ENCODE data around the gene JPT1.
A peak's percentile ranks its signal among the peaks of the same experiment; 100 is the strongest.

The JPT1 gene

DNA sequence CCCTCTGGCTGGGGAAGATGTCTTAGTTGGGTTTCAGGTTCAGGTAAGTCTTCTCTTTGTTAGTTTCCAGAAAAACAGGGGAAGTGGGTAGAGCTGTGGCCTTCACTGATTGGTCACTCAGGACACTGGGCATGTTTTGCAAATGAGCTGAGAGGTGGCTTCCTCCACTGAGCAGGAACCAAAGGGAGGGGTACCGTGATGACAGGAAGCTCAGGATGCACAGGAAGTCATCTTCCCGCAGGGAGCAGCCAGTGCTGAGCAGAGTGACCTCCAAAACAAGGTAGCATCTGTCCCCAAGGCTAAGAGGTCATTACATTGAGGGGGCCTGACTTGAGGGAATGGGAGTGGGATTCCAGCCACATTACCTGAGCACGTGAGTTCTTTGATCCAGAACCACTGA lies 28.3 kb downstream of the JPT1 start:
- Histone ChIP-seq H3K27ac (ENCODE audit: low read length) (no peak overlapping the region), H3K9me3 (ENCODE audit: control insufficient read depth, low read depth, low read length) (no peaks in the 10 kb centered on the region), H3K9ac (ENCODE audit: low read length) (no peak overlapping the region), H3K27me3 (ENCODE audit: control insufficient read depth, insufficient read depth, low read length) (no peaks in the 10 kb centered on the region), H3K36me3 (ENCODE audit: control insufficient read depth, low read depth, low read length) (peaks cover 10% of the 10 kb centered on the region), H3K4me1 (ENCODE audit: control insufficient read depth, low read depth, low read length) (peaks cover 4% of the 10 kb centered on the region), H3K4me3 (ENCODE audit: low read length) (no peak overlapping the region)

DNA sequence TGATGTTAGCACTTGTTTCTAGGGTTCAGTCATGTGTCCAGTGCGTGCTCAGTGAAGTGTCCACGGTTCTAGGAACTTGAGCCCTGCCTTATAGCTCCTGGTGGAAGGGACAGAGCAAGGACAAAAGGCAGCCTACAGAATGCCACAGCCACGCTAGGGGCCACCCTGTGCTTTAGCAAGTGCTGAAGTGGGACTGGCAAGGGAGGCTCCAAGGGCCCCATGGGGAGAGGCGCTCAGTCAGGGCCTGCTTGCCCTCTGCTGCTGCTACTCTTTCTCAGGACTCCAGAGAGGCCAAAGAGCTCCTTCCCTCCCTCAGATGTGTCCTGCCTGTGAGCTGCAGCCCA lies 29.5 kb downstream of the JPT1 start:
- H3K4me3 ChIP-seq (ENCODE audit: low read length) = no peak overlapping the region

GRCh38 chr17:75124041-75124818 lies 30.1 kb downstream of the JPT1 start:
- no peak overlapping the region for H3K4me3 ChIP-seq (ENCODE audit: low read length)
- no peaks in the 10 kb centered on the region for H3K9me3 ChIP-seq (ENCODE audit: control insufficient read depth, low read depth, low read length)
- no peaks in the 10 kb centered on the region for H3K4me1 ChIP-seq (ENCODE audit: control insufficient read depth, low read depth, low read length)
- H3K27ac ChIP-seq (ENCODE audit: low read length) = no peak overlapping the region
- H3K36me3 ChIP-seq (ENCODE audit: control insufficient read depth, low read depth, low read length) = peaks cover under 1% of the 10 kb centered on the region
- no peak overlapping the region for H3K9ac ChIP-seq (ENCODE audit: low read length)
- no peaks in the 10 kb centered on the region for H3K27me3 ChIP-seq (ENCODE audit: control insufficient read depth, insufficient read depth, low read length)

More for the DNA sequence above, 29.5 kb downstream of the JPT1 start:
- H3K9me3 ChIP-seq (ENCODE audit: control insufficient read depth, low read depth, low read length) = no peaks in the 10 kb centered on the region
- H3K27ac ChIP-seq (ENCODE audit: low read length) = no peak overlapping the region
- H3K4me1 ChIP-seq (ENCODE audit: control insufficient read depth, low read depth, low read length) = no peaks in the 10 kb centered on the region
- no peak overlapping the region for H3K9ac ChIP-seq (ENCODE audit: low read length)
- H3K36me3 ChIP-seq (ENCODE audit: control insufficient read depth, low read depth, low read length) = peaks cover 7% of the 10 kb centered on the region
- no peaks in the 10 kb centered on the region for H3K27me3 ChIP-seq (ENCODE audit: control insufficient read depth, insufficient read depth, low read length)

GRCh38 chr17:75118307-75118706 lies 36.0 kb downstream of the JPT1 start:
- no peaks in the 10 kb centered on the region for H3K4me1 ChIP-seq (ENCODE audit: control insufficient read depth, low read depth, low read length)
- no peak overlapping the region for H3K9ac ChIP-seq (ENCODE audit: low read length)
- H3K36me3 ChIP-seq (ENCODE audit: control insufficient read depth, low read depth, low read length) = no peaks in the 10 kb centered on the region
- H3K27me3 ChIP-seq (ENCODE audit: control insufficient read depth, insufficient read depth, low read length) = no peaks in the 10 kb centered on the region
- H3K9me3 ChIP-seq (ENCODE audit: control insufficient read depth, low read depth, low read length) = no peaks in the 10 kb centered on the region
- H3K27ac ChIP-seq (ENCODE audit: low read length) = no peak overlapping the region
- no peak overlapping the region for H3K4me3 ChIP-seq (ENCODE audit: low read length)

GRCh38 chr17:75116737-75117136 lies 37.6 kb downstream of the JPT1 start:
- H3K27ac ChIP-seq (ENCODE audit: low read length) = no peak overlapping the region

GRCh38 chr17:75115555-75115954 lies 38.8 kb downstream of the JPT1 start:
- H3K9me3 ChIP-seq (ENCODE audit: control insufficient read depth, low read depth, low read length) = no peaks in the 10 kb centered on the region
- no peaks in the 10 kb centered on the region for H3K36me3 ChIP-seq (ENCODE audit: control insufficient read depth, low read depth, low read length)
- H3K27me3 ChIP-seq (ENCODE audit: control insufficient read depth, insufficient read depth, low read length) = no peaks in the 10 kb centered on the region
- no peak overlapping the region for H3K9ac ChIP-seq (ENCODE audit: low read length)
- no peaks in the 10 kb centered on the region for H3K4me1 ChIP-seq (ENCODE audit: control insufficient read depth, low read depth, low read length)
- H3K4me3 ChIP-seq (ENCODE audit: low read length) = no peak overlapping the region
- H3K27ac ChIP-seq (ENCODE audit: low read length) = no peak overlapping the region

More at GRCh38 chr17:75116737-75117136, 37.6 kb downstream of the JPT1 start:
- Histone ChIP-seq H3K9ac (ENCODE audit: low read length) (no peak overlapping the region), H3K9me3 (ENCODE audit: control insufficient read depth, low read depth, low read length) (no peaks in the 10 kb centered on the region), H3K27me3 (ENCODE audit: control insufficient read depth, insufficient read depth, low read length) (no peaks in the 10 kb centered on the region), H3K4me1 (ENCODE audit: control insufficient read depth, low read depth, low read length) (no peaks in the 10 kb centered on the region), H3K4me3 (ENCODE audit: low read length) (no peak overlapping the region), H3K36me3 (ENCODE audit: control insufficient read depth, low read depth, low read length) (no peaks in the 10 kb centered on the region)

DNA sequence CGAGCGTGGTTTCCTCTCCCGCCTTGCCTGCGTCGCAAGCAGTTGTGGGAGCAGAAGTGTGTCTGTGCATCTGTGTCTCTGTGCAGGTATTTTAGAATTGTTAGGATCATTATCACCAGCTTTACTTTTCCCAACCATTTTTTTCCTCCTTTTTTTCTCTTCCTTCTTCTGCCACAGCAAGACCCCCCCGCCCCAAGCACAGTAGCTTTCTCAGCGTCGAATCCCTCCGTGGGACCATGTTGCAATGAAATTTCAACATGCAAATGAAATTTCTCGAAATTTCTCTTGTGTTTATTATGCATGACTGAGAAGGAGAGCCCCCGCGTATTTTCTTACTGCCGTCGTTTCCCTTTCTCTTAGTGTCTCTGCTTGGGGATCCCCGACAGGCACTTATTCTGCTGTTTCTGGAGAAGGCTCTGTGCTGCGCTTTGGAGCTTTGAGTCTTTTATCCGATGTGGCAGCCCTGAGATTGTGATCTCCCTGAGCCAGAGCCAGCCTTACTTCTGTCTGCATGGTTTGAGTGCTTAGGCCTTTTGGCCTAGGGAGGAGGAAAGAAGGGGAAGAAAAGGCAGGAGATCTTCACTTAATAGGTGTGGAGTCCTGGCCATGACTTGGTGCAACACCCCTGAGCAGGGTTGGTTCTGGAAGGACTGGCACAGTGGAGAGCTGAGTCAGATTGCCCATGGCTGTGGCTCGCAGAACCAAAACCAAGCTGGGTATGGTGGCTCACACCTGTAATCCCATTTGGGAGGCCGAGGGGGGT lies 39.6 kb downstream of the JPT1 start:
- H3K36me3 ChIP-seq (ENCODE audit: control insufficient read depth, low read depth, low read length) = no peaks in the 10 kb centered on the region
- H3K4me3 ChIP-seq (ENCODE audit: low read length) = no peak overlapping the region
- H3K9me3 ChIP-seq (ENCODE audit: control insufficient read depth, low read depth, low read length) = no peaks in the 10 kb centered on the region
- no peak overlapping the region for H3K27ac ChIP-seq (ENCODE audit: low read length)
- H3K9ac ChIP-seq (ENCODE audit: low read length) = no peak overlapping the region
- no peaks in the 10 kb centered on the region for H3K4me1 ChIP-seq (ENCODE audit: control insufficient read depth, low read depth, low read length)
- no peaks in the 10 kb centered on the region for H3K27me3 ChIP-seq (ENCODE audit: control insufficient read depth, insufficient read depth, low read length)

DNA sequence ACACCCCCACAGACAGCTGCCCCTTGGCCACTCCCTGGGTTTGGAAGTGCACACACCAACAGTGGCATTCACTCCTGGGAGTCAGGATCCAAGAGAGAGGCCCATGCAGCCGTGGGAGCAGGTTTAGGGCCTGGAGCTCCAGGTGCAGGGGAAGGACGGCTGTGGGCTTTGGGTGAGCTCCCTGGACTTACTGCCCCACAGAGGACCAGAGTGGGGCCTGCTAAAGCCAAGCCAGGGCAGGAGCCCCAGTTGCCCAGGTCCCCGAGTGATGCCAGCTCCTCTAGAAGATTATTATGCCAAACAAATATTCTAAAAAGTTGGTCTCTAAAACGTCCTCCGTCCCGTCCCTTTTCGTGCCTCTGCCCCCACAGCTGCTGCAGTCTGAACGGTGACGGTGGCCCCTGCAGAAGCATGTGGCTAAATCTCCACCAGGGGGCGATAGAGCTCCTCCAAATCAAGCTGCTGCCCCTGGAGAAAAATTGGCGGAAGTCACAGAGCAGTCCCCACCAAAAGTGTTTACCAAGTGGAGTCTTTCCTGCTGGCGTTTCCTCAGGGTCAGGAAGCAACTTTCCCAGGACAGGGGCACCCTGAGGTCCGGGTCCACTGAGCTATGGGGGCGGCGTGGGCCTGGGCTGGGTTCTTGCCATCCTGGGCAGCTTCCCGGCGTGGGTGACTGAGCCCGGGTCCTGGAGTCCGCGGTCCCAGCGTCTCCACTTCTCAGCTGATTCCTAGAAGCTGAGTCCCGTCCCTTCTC lies 40.3 kb downstream of the JPT1 start:
- H3K9ac ChIP-seq (ENCODE audit: low read length) = no peak overlapping the region
- H3K4me1 ChIP-seq (ENCODE audit: control insufficient read depth, low read depth, low read length) = no peaks in the 10 kb centered on the region
- peaks cover 1% of the 10 kb centered on the region for H3K27me3 ChIP-seq (ENCODE audit: control insufficient read depth, insufficient read depth, low read length)
- H3K4me3 ChIP-seq (ENCODE audit: low read length) = no peak overlapping the region
- no peaks in the 10 kb centered on the region for H3K9me3 ChIP-seq (ENCODE audit: control insufficient read depth, low read depth, low read length)
- no peak overlapping the region for H3K27ac ChIP-seq (ENCODE audit: low read length)
- H3K36me3 ChIP-seq (ENCODE audit: control insufficient read depth, low read depth, low read length) = no peaks in the 10 kb centered on the region

GRCh38 chr17:75111777-75112335 lies 42.5 kb downstream of the JPT1 start:
- Histone ChIP-seq H3K27me3 (ENCODE audit: control insufficient read depth, insufficient read depth, low read length) (peaks cover 12% of the 10 kb centered on the region), H3K36me3 (ENCODE audit: control insufficient read depth, low read depth, low read length) (no peaks in the 10 kb centered on the region), H3K9me3 (ENCODE audit: control insufficient read depth, low read depth, low read length) (no peaks in the 10 kb centered on the region), H3K9ac (ENCODE audit: low read length) (no peak overlapping the region), H3K4me3 (ENCODE audit: low read length) (no peak overlapping the region), H3K4me1 (ENCODE audit: control insufficient read depth, low read depth, low read length) (peaks cover 5% of the 10 kb centered on the region), H3K27ac (ENCODE audit: low read length) (no peak overlapping the region)

GRCh38 chr17:75110234-75110937 lies 43.9 kb downstream of the JPT1 start:
- no peaks in the 10 kb centered on the region for H3K9me3 ChIP-seq (ENCODE audit: control insufficient read depth, low read depth, low read length)
- no peak overlapping the region for H3K27ac ChIP-seq (ENCODE audit: low read length)

More at GRCh38 chr17:75110234-75110937, 43.9 kb downstream of the JPT1 start:
- H3K4me1 ChIP-seq (ENCODE audit: control insufficient read depth, low read depth, low read length) = peaks cover 5% of the 10 kb centered on the region
- peaks cover 12% of the 10 kb centered on the region for H3K27me3 ChIP-seq (ENCODE audit: control insufficient read depth, insufficient read depth, low read length)
- H3K9ac ChIP-seq (ENCODE audit: low read length) = peak overlapping the region; percentile 18
- no peaks in the 10 kb centered on the region for H3K36me3 ChIP-seq (ENCODE audit: control insufficient read depth, low read depth, low read length)
- H3K4me3 ChIP-seq (ENCODE audit: low read length) = peak overlapping the region; percentile 72
